ENCODE results near the gene CKAP2L. TPM values are rescaled to one million over a fixed set of nuclear protein-coding genes. Genes with fewer than 3 reads are reported as not detected.

Gene CKAP2L
- total and polyA plus RNA-seq, 2 experiments from 2014 or later = 16.2 to 30.2 TPM

GRCh38 chr2:112705575-112705974, 58.8 kb downstream of the CKAP2L start:
- no peak for ATAC-seq
- Histone ChIP-seq H3K9me2 (ENCODE audit: insufficient read depth) (no peaks in the 10 kb centered on the region), H3F3A (replicated peaks; ENCODE audit: low read depth) (no peaks in the 10 kb centered on the region), H3K4me2 (no peak overlapping the region), H3K4me1 (ENCODE audit: insufficient read depth) (no peaks in the 10 kb centered on the region), H3K27me3 (ENCODE audit: insufficient read depth) (no peaks in the 10 kb centered on the region), H2AFZ (no peak overlapping the region), H4K20me1 (replicated peaks; ENCODE audit: insufficient read depth) (no peaks in the 10 kb centered on the region), H3K79me2 (replicated peaks; ENCODE audit: insufficient read depth) (no peaks in the 10 kb centered on the region), H3K36me3 (ENCODE audit: insufficient read depth) (no peaks in the 10 kb centered on the region), H3K27ac (ENCODE audit: low read depth) (no peak overlapping the region), H3K4me3 (no peak overlapping the region)
- no peak for TF ChIP-seq EZH2 (IDR thresholded peaks at IDR 0.05; ENCODE audit: low read depth, unreplicated experiment)
- TF ChIP-seq ZNF331 (CRISPR knock-in tag; IDR thresholded peaks at IDR 0.05; ENCODE audit: low read depth) = no peak
- TF ChIP-seq, protein P1, sequence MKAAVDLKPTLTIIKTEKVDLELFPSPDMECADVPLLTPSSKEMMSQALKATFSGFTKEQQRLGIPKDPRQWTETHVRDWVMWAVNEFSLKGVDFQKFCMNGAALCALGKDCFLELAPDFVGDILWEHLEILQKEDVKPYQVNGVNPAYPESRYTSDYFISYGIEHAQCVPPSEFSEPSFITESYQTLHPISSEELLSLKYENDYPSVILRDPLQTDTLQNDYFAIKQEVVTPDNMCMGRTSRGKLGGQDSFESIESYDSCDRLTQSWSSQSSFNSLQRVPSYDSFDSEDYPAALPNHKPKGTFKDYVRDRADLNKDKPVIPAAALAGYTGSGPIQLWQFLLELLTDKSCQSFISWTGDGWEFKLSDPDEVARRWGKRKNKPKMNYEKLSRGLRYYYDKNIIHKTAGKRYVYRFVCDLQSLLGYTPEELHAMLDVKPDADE (IDR thresholded peaks at IDR 0.05) = no peak
- TF ChIP-seq, protein P2, sequence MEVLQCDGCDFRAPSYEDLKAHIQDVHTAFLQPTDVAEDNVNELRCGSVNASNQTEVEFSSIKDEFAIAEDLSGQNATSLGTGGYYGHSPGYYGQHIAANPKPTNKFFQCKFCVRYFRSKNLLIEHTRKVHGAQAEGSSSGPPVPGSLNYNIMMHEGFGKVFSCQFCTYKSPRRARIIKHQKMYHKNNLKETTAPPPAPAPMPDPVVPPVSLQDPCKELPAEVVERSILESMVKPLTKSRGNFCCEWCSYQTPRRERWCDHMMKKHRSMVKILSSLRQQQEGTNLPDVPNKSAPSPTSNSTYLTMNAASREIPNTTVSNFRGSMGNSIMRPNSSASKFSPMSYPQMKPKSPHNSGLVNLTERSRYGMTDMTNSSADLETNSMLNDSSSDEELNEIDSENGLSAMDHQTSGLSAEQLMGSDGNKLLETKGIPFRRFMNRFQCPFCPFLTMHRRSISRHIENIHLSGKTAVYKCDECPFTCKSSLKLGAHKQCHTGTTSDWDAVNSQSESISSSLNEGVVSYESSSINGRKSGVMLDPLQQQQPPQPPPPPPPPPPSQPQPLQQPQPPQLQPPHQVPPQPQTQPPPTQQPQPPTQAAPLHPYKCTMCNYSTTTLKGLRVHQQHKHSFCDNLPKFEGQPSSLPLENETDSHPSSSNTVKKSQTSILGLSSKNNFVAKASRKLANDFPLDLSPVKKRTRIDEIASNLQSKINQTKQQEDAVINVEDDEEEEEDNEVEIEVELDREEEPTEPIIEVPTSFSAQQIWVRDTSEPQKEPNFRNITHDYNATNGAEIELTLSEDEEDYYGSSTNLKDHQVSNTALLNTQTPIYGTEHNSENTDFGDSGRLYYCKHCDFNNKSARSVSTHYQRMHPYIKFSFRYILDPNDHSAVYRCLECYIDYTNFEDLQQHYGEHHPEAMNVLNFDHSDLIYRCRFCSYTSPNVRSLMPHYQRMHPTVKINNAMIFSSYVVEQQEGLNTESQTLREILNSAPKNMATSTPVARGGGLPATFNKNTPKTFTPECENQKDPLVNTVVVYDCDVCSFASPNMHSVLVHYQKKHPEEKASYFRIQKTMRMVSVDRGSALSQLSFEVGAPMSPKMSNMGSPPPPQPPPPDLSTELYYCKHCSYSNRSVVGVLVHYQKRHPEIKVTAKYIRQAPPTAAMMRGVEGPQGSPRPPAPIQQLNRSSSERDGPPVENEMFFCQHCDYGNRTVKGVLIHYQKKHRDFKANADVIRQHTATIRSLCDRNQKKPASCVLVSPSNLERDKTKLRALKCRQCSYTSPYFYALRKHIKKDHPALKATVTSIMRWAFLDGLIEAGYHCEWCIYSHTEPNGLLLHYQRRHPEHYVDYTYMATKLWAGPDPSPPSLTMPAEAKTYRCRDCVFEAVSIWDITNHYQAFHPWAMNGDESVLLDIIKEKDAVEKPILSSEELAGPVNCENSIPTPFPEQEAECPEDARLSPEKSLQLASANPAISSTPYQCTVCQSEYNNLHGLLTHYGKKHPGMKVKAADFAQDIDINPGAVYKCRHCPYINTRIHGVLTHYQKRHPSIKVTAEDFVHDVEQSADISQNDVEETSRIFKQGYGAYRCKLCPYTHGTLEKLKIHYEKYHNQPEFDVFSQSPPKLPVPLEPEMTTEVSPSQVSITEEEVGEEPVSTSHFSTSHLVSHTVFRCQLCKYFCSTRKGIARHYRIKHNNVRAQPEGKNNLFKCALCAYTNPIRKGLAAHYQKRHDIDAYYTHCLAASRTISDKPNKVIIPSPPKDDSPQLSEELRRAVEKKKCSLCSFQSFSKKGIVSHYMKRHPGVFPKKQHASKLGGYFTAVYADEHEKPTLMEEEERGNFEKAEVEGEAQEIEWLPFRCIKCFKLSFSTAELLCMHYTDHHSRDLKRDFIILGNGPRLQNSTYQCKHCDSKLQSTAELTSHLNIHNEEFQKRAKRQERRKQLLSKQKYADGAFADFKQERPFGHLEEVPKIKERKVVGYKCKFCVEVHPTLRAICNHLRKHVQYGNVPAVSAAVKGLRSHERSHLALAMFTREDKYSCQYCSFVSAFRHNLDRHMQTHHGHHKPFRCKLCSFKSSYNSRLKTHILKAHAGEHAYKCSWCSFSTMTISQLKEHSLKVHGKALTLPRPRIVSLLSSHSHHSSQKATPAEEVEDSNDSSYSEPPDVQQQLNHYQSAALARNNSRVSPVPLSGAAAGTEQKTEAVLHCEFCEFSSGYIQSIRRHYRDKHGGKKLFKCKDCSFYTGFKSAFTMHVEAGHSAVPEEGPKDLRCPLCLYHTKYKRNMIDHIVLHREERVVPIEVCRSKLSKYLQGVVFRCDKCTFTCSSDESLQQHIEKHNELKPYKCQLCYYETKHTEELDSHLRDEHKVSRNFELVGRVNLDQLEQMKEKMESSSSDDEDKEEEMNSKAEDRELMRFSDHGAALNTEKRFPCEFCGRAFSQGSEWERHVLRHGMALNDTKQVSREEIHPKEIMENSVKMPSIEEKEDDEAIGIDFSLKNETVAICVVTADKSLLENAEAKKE (CRISPR knock-in tag; IDR thresholded peaks at IDR 0.05) = no peak
- TF ChIP-seq, protein P3, sequence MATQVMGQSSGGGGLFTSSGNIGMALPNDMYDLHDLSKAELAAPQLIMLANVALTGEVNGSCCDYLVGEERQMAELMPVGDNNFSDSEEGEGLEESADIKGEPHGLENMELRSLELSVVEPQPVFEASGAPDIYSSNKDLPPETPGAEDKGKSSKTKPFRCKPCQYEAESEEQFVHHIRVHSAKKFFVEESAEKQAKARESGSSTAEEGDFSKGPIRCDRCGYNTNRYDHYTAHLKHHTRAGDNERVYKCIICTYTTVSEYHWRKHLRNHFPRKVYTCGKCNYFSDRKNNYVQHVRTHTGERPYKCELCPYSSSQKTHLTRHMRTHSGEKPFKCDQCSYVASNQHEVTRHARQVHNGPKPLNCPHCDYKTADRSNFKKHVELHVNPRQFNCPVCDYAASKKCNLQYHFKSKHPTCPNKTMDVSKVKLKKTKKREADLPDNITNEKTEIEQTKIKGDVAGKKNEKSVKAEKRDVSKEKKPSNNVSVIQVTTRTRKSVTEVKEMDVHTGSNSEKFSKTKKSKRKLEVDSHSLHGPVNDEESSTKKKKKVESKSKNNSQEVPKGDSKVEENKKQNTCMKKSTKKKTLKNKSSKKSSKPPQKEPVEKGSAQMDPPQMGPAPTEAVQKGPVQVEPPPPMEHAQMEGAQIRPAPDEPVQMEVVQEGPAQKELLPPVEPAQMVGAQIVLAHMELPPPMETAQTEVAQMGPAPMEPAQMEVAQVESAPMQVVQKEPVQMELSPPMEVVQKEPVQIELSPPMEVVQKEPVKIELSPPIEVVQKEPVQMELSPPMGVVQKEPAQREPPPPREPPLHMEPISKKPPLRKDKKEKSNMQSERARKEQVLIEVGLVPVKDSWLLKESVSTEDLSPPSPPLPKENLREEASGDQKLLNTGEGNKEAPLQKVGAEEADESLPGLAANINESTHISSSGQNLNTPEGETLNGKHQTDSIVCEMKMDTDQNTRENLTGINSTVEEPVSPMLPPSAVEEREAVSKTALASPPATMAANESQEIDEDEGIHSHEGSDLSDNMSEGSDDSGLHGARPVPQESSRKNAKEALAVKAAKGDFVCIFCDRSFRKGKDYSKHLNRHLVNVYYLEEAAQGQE (IDR thresholded peaks at IDR 0.05; ENCODE audit: unreplicated experiment) = no peak
- no peak for TF ChIP-seq CTCF (conservative IDR thresholded peaks at IDR 0.05; ENCODE audit: low read depth in 2 of 2)
- TF ChIP-seq STAT1 (IDR thresholded peaks at IDR 0.05; ENCODE audit: unreplicated experiment) = no peak
- TF ChIP-seq NANOG (IDR thresholded peaks at IDR 0.05; ENCODE audit: borderline replicate concordance) = no peak
- no peak for TF ChIP-seq POLR2AphosphoS5 (IDR thresholded peaks at IDR 0.05; ENCODE audit: low read depth)
- no peak for TF ChIP-seq EZH2phosphoT487 (IDR thresholded peaks at IDR 0.05; ENCODE audit: unreplicated experiment)
- TF ChIP-seq ZNF114 (CRISPR knock-in tag; IDR thresholded peaks at IDR 0.05) = no peak
- H3K27ac Mint-ChIP-seq = no peak overlapping the region
- H3K9me3 Mint-ChIP-seq = no peaks in the 10 kb centered on the region
- no peaks in the 10 kb centered on the region for H3K4me1 Mint-ChIP-seq
- no peak overlapping the region for H3K4me3 Mint-ChIP-seq
- no peaks in the 10 kb centered on the region for H3K36me3 Mint-ChIP-seq (ENCODE audit: low read depth)
- H3K27me3 Mint-ChIP-seq (ENCODE audit: insufficient read depth, low read depth, poor library complexity) = no peaks in the 10 kb centered on the region
- no peak for DNase-seq (ENCODE audit: low spot score)

Data from GM23338 (cell line).